Fibroblast of peridontal ligament (primary cell): ENCODE measurements around the gene FBLN7.
"Not testable (repeated sequence)": the region's sequence is repeated elsewhere in the genome, so short reads cannot be mapped to it uniquely, and the experiment has no call there.

ENCODE experiments used
- DNase-seq: peaks from one replicate; pipeline ENCODE4 v3.0.0-alpha.2; 2010; ENCODE audit errors: extremely low read depth

The FBLN7 gene

GRCh38 chr2:112184121-112184520 lies 45.9 kb downstream of the FBLN7 start:
- DNase-seq, result no peak

- no peak for DNase-seq
These were observed 46.9 kb downstream of the FBLN7 start for GRCh38 chr2:112185131-112185530.

GRCh38 chr2:112187046-112187715 lies 49.0 kb downstream of the FBLN7 start:
- DNase-seq, result no peak

GRCh38 chr2:112187805-112188596 lies 49.8 kb downstream of the FBLN7 start:
- DNase-seq, result no peak

GRCh38 chr2:112189001-112189556 lies 50.9 kb downstream of the FBLN7 start:
- DNase-seq, result no peak

- no peak for DNase-seq
These were observed 55.8 kb downstream of the FBLN7 start for GRCh38 chr2:112194028-112194427.

- DNase-seq, result no peak
These were observed 56.3 kb downstream of the FBLN7 start for GRCh38 chr2:112194482-112194881.

- no peak for DNase-seq
These were observed 57.1 kb downstream of the FBLN7 start for GRCh38 chr2:112195167-112195766.

GRCh38 chr2:112195950-112196349 lies 57.8 kb downstream of the FBLN7 start:
- DNase-seq, result no peak

- DNase-seq, result no peak
These were observed 59.7 kb downstream of the FBLN7 start for GRCh38 chr2:112197868-112198267.

- no peak for DNase-seq
These were observed 60.6 kb downstream of the FBLN7 start for GRCh38 chr2:112198780-112199179.

- DNase-seq, result no peak
These were observed 61.0 kb downstream of the FBLN7 start for GRCh38 chr2:112199188-112199587.

GRCh38 chr2:112201696-112202430 lies 63.7 kb downstream of the FBLN7 start:
- no peak for DNase-seq

- peak; percentile 27 for DNase-seq
These were observed 66.2 kb downstream of the FBLN7 start for GRCh38 chr2:112204411-112204810.

GRCh38 chr2:112207905-112208304 lies 69.7 kb downstream of the FBLN7 start:
- not testable (repeated sequence) for DNase-seq

- peak; percentile 43 for DNase-seq
These were observed 78.0 kb downstream of the FBLN7 start for GRCh38 chr2:112216167-112216566.

GRCh38 chr2:112217854-112218253 lies 79.7 kb downstream of the FBLN7 start:
- no peak for DNase-seq

- no peak for DNase-seq
These were observed 82.0 kb downstream of the FBLN7 start for GRCh38 chr2:112220186-112220585.

GRCh38 chr2:112220831-112221230 lies 82.6 kb downstream of the FBLN7 start:
- no peak for DNase-seq

- DNase-seq, result peak; percentile 94
These were observed 91.2 kb downstream of the FBLN7 start for GRCh38 chr2:112229348-112229747.

GRCh38 chr2:112230371-112230770 lies 92.2 kb downstream of the FBLN7 start:
- no peak for DNase-seq
